GM23248 (cell line): ENCODE results near the gene RANBP10. TPM values are rescaled to one million over a fixed set of nuclear protein-coding genes. Genes with fewer than 3 reads are reported as not detected.

ENCODE experiments used
- DNase-seq: peaks from one replicate; pipeline ENCODE4 v3.0.0-alpha.2; 2015
- H2AFZ ChIP-seq: fragments of 200-600 bp; sonication (generic); 2 replicates; pipeline ENCODE4 v1.6.1; 2016; ENCODE audit warnings: antibody characterized with exemption
- H3F3A ChIP-seq: fragments of 200-600 bp; sonication (generic); 2 replicates; pipeline ENCODE4 v1.6.1; 2016; ENCODE audit warnings: mild to moderate bottlenecking, antibody characterized with exemption, mixed run types; ENCODE audit not compliant: insufficient read depth
- H3K27ac ChIP-seq: fragments of 200-600 bp; sonication (generic); 2 replicates; pipeline ENCODE4 v1.5.1; 2016; ENCODE audit warnings: mild to moderate bottlenecking
- H3K27me3 ChIP-seq: fragments of 200-600 bp; sonication (generic); replicated peaks from 2 replicates; pipeline ENCODE4 v1.6.1; 2016; ENCODE audit warnings: mild to moderate bottlenecking; ENCODE audit not compliant: insufficient read depth
- H3K36me3 ChIP-seq: fragments of 200-600 bp; sonication (generic); 2 replicates; pipeline ENCODE4 v1.6.1; 2016; ENCODE audit warnings: low read depth, mild to moderate bottlenecking
- H3K4me1 ChIP-seq: fragments of 200-600 bp; sonication (generic); 2 replicates; pipeline ENCODE4 v1.6.1; 2016; ENCODE audit warnings: mild to moderate bottlenecking; ENCODE audit not compliant: insufficient read depth
- H3K4me2 ChIP-seq: fragments of 200-600 bp; sonication (generic); one replicate; pipeline ENCODE4 v1.6.1; 2016; ENCODE audit warnings: mild to moderate bottlenecking; ENCODE audit not compliant: unreplicated experiment
- H3K4me3 ChIP-seq: fragments of 200-600 bp; sonication (generic); 2 replicates; pipeline ENCODE4 v1.5.1; 2016; ENCODE audit warnings: mild to moderate bottlenecking
- H3K79me2 ChIP-seq: fragments of 200-600 bp; sonication (generic); 2 replicates; pipeline ENCODE4 v1.6.1; 2016; ENCODE audit warnings: mild to moderate bottlenecking; ENCODE audit not compliant: insufficient read depth
- H3K9ac ChIP-seq: fragments of 200-600 bp; sonication (generic); 2 replicates; pipeline ENCODE4 v1.6.1; 2016; ENCODE audit warnings: mild to moderate bottlenecking
- H3K9me2 ChIP-seq: fragments of 200-600 bp; sonication (generic); 2 replicates; pipeline ENCODE4 v1.6.1; 2016; ENCODE audit warnings: mixed run types, mild to moderate bottlenecking, moderate library complexity; ENCODE audit not compliant: insufficient read depth
- H3K9me3 ChIP-seq: fragments of 200-600 bp; sonication (generic); one replicate; pipeline ENCODE4 v1.6.1; 2017; ENCODE audit warnings: low read depth
- H4K20me1 ChIP-seq: fragments of 200-600 bp; sonication (generic); 2 replicates; pipeline ENCODE4 v1.6.0; 2016; ENCODE audit not compliant: insufficient read depth
- EZH2 ChIP-seq: fragments of 200-600 bp; sonication (generic); IDR thresholded peaks from 2 replicates; pipeline ENCODE4 v1.6.1; 2018; ENCODE audit warnings: antibody characterized with exemption, mild to moderate bottlenecking; ENCODE audit not compliant: insufficient read depth, poor library complexity, severe bottlenecking
- EZH2phosphoT487 ChIP-seq: fragments of 200-600 bp; sonication (generic); IDR thresholded peaks from 2 replicates; pipeline ENCODE4 v1.6.1; 2018; ENCODE audit warnings: antibody characterized with exemption, moderate library complexity, mild to moderate bottlenecking, low read depth; ENCODE audit not compliant: insufficient read depth
- WGBS, 2 experiments: methylation state at CpG; one replicate each; pipeline ENCODE4 v1.1.6; 2015 to 2017; ENCODE audit warnings: low lambda C conversion rate in 2 of 2, low coverage in 1 of 2; ENCODE audit errors: missing lambda C conversion rate in 2 of 2; 5-methylcytosine and 5-hydroxymethylcytosine counted together
- in situ Hi-C: fragments of 300-500 bp; cut with MboI; formaldehyde crosslinking; loops from 2 replicates; pipeline ENCODE4 v1.15.0; 2020
- polyA plus RNA-seq: library from polyadenylated mRNA; unstranded; fragments of >200 nt; fragmentation: Nextera tagmentation; extraction: Ambion mirVana; gene quantifications from 2 replicates; pipeline ENCODE4 v1.2.1, GENCODE V29; 2016
- total RNA-seq: library from RNA; depleted of rRNA; stranded (reverse); fragments of >200 nt; shearing (Covaris generic); gene quantifications from 2 replicates; pipeline ENCODE4 v1.2.3, GENCODE V29; 2014

RANBP10 gene
- total and polyA plus RNA-seq, 2 experiments from 2014 or later = 2.4 to 5.8 TPM

DNA sequence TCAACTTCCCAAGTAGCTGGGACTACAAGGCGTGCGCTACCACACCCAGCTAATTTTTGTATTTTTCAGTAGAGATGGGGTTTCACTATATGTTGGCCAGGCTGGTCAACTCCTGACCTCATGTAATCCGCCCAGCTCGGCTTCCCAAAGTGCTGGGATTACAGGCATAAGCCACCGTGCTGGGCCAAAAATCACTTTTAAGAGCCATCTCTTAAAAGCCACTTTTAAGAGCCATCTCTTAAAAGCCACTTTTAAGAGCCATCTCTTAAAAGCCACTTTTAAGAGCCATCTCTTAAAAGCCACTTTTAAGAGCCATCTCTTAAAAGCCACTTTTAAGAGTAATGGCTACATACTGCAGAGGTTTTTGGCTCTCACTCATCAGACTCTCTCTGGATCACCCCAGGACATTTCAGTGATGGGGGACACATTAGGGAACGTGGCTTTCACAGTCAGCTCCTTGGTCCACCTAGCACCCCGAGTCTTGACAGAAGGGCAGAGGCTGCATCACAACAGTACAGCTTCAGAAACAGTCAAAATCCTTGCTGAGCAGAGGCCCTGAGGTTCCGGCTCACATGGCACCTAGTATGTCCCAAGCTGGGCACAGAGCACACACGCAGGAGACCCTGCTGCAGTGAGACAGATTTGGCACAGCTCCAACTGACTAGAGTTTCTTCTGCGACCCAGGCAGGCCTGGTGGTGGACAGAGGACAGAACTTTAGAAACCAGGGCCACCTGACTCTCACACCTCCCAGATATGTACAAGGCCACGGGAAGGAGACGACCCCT lies 23.6 kb downstream of the RANBP10 start:
- H3K4me2 ChIP-seq = no peak overlapping the region
- no peak overlapping the region for H3K27ac ChIP-seq
- H3K79me2 ChIP-seq = peaks cover 39% of the 10 kb centered on the region
- WGBS, 2 experiments = 95 to 98% methylated on average over 12 of the region's 12 CpGs
- no peaks in the 10 kb centered on the region for H3K27me3 ChIP-seq
- no peaks in the 10 kb centered on the region for H3K9me2 ChIP-seq
- no peak for TF ChIP-seq EZH2
- TF ChIP-seq EZH2phosphoT487 = no peak
- no peaks in the 10 kb centered on the region for H3K9me3 ChIP-seq
- no peak for DNase-seq
- in situ Hi-C loops = no loop called here
- H3K4me3 ChIP-seq = no peak overlapping the region
- no peaks in the 10 kb centered on the region for H3K36me3 ChIP-seq
- no peaks in the 10 kb centered on the region for H4K20me1 ChIP-seq
- H3K4me1 ChIP-seq = no peaks in the 10 kb centered on the region
- no peak overlapping the region for H2AFZ ChIP-seq
- no peak overlapping the region for H3K9ac ChIP-seq
- no peaks in the 10 kb centered on the region for H3F3A ChIP-seq

DNA sequence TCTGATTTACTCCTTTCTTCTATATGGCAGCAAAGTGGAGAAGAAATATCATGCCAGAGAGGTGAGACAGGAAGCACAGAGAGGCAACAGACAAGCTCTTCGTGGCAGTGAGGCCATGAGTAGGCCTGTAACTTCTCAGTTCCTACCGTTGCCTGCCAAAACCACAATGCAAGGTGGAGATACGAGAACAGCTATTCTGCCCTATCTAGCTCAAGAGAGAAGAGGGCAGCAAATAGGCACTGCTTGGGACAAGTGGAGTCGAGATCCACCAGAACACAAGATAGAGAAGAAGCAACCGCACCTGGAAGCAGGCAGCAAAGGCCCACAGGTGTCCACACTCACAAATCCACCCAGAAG lies 24.8 kb downstream of the RANBP10 start:
- H3K4me3 ChIP-seq = no peak overlapping the region
- no peaks in the 10 kb centered on the region for H3K9me2 ChIP-seq
- no peaks in the 10 kb centered on the region for H4K20me1 ChIP-seq
- H3K79me2 ChIP-seq = peaks cover 29% of the 10 kb centered on the region
- H3K9ac ChIP-seq = no peak overlapping the region
- H3K27me3 ChIP-seq = no peaks in the 10 kb centered on the region
- TF ChIP-seq EZH2phosphoT487 (no peak), EZH2 (no peak)
- no peaks in the 10 kb centered on the region for H3K4me1 ChIP-seq
- no peaks in the 10 kb centered on the region for H3K9me3 ChIP-seq
- 85 to 87% methylated on average over 5 of the region's 5 CpGs for WGBS, 2 experiments
- H3F3A ChIP-seq = no peaks in the 10 kb centered on the region
- H3K4me2 ChIP-seq = no peak overlapping the region
- no peak overlapping the region for H3K27ac ChIP-seq
- in situ Hi-C loops = no loop called here
- no peak overlapping the region for H2AFZ ChIP-seq
- H3K36me3 ChIP-seq = no peaks in the 10 kb centered on the region
- no peak for DNase-seq

DNA sequence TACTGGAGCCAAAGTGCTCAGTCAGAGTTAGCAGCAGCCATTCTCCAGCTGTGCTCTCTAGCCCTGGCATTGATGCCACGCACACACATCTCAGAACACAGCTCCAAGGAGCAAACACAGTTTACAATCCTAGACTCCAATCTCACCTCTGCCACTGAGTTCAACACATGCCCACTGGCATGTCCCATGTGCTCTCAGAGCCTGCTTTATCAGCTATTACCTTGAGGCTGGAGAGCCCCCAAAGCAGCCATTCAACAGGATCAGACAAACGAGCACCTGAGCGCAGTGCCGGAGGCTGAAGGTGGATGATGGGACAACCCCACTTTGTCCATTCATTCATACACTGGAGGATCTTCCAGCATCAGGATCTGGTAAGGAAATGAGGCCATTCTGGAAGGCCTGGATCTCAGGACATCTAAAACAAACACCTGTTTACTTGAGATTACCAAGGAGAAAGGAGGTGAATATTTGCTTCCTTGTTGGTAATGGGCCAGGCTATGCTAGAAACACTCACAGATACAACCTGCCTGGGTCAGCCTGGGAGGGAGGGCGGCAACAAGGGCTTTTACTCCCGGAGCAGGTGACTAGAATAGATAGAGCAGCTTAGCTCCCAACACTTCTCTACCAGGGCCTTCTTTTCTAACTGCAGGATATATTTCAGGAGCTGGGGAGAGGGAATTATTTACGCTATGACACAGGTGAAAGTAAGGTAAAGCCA lies 25.4 kb downstream of the RANBP10 start:
- in situ Hi-C loops = no loop called here
- DNase-seq = no peak
- H3K4me2 ChIP-seq = no peak overlapping the region
- no peaks in the 10 kb centered on the region for H3K9me2 ChIP-seq
- WGBS, 2 experiments = 89 to 94% methylated on average over 7 of the region's 7 CpGs
- H3K27me3 ChIP-seq = no peaks in the 10 kb centered on the region
- H3K36me3 ChIP-seq = no peaks in the 10 kb centered on the region
- H3K27ac ChIP-seq = no peak overlapping the region
- no peaks in the 10 kb centered on the region for H4K20me1 ChIP-seq
- peaks cover 29% of the 10 kb centered on the region for H3K79me2 ChIP-seq
- H3F3A ChIP-seq = no peaks in the 10 kb centered on the region
- no peak overlapping the region for H3K9ac ChIP-seq
- H3K9me3 ChIP-seq = no peaks in the 10 kb centered on the region
- TF ChIP-seq EZH2phosphoT487 (no peak), EZH2 (no peak)
- no peak overlapping the region for H3K4me3 ChIP-seq
- no peak overlapping the region for H2AFZ ChIP-seq
- no peaks in the 10 kb centered on the region for H3K4me1 ChIP-seq

DNA sequence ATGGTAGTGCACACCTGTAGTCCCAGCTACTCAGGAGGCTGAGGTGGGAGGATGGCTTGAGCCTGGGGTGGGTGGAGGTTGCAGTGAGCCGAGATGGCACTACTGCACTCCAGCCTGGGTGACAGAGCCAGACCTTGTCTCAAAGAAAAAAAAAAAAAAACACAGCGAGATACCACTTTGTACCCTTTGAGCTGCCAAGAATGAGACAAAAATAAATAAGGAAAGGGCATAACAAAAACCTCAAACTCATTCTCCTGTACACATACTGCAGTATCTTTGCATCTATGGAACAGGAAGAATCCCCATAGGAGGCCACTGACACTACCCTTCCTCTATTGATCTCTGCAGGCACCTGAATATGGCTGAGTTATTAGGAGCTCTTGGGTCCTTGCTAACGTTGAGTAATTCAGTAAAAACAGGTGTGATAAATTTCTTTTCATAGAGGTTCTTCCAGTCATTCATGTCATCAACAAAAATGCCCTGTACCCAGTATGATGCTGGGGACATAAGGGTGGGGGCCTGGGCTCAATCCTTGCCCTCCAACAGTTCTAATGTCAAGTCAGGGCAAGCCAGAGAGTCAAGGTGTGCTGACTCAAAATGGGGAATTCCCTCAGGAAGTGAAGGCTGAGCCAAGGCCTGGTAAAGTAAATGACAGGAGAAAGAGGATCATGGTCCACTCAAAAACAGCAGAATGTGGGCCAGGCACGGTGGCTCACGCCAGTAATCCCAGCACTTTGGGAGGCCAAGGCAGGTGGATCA lies 26.9 kb downstream of the RANBP10 start:
- Histone ChIP-seq H3K79me2 (peaks cover 28% of the 10 kb centered on the region), H3K9ac (no peak overlapping the region), H3K27me3 (no peaks in the 10 kb centered on the region), H3K36me3 (no peaks in the 10 kb centered on the region), H4K20me1 (no peaks in the 10 kb centered on the region), H3K9me3 (no peaks in the 10 kb centered on the region), H3K27ac (no peak overlapping the region), H3K4me1 (no peaks in the 10 kb centered on the region), H2AFZ (no peak overlapping the region), H3K4me2 (no peak overlapping the region), H3F3A (no peaks in the 10 kb centered on the region), H3K4me3 (no peak overlapping the region), H3K9me2 (no peaks in the 10 kb centered on the region)
- DNase-seq = no peak
- in situ Hi-C loops = no loop called here
- 79 to 80% methylated on average over 5 of the region's 5 CpGs for WGBS, 2 experiments
- TF ChIP-seq EZH2phosphoT487 (no peak), EZH2 (no peak)
